PC-3 (cell line): ENCODE data around the gene GPR156.

Experiments
- CTCF ChIP-seq: fragments of 300-600 bp; sonication (generic); conservative IDR thresholded peaks from 2 replicates; pipeline ENCODE4 v1.5.1; 2017; ENCODE audit warnings: antibody characterized with exemption, low read depth, mild to moderate bottlenecking, low read length
- EZH2 ChIP-seq: fragments of 300-600 bp; sonication (generic); IDR thresholded peaks from one replicate; pipeline ENCODE4 v1.6.1; 2017; ENCODE audit warnings: antibody characterized with exemption, mild to moderate bottlenecking, low read length; ENCODE audit not compliant: unreplicated experiment

GRCh38 chr3:120311863-120312794 lies 27.1 kb upstream of the GPR156 start:
- TF ChIP-seq CTCF, result no peak
- TF ChIP-seq EZH2, result no peak
